SU-DHL-6 (cell line): ENCODE results near the gene NHLRC4.

Experiments
- H2AFZ ChIP-seq: fragments of 200-600 bp; sonication (generic); 2 replicates; pipeline ENCODE4 v1.6.1; 2014; ENCODE audit warnings: low read depth, mild to moderate bottlenecking, moderate library complexity, mixed read lengths, antibody characterized with exemption, low read length; ENCODE audit not compliant: severe bottlenecking
- H3F3A ChIP-seq: fragments of 200-600 bp; shearing (Covaris generic); 2 replicates; pipeline ENCODE4 v1.6.0; 2016; ENCODE audit warnings: antibody characterized with exemption, mild to moderate bottlenecking; ENCODE audit not compliant: insufficient read depth
- H3K27ac ChIP-seq: fragments of 200-600 bp; sonication (generic); 2 replicates; pipeline ENCODE4 v1.5.1; 2016; ENCODE audit warnings: low read depth, mild to moderate bottlenecking, low read length, moderate library complexity, mixed read lengths
- H3K27me3 ChIP-seq: fragments of 200-600 bp; sonication (generic), shearing (Covaris generic); 2 replicates; pipeline ENCODE4 v1.6.0; 2014; ENCODE audit warnings: mild to moderate bottlenecking, low read length
- H3K36me3 ChIP-seq: fragments of 200-600 bp; sonication (generic); 2 replicates; pipeline ENCODE4 v1.6.1; 2014; ENCODE audit warnings: mild to moderate bottlenecking, low read length, mixed read lengths
- H3K4me2 ChIP-seq: fragments of 300-600, 200-600 bp; shearing (Covaris generic), sonication (generic); 2 replicates; pipeline ENCODE4 v1.6.0; 2014; ENCODE audit warnings: low read length, low read depth, mild to moderate bottlenecking; ENCODE audit not compliant: poor library complexity, severe bottlenecking
- H3K4me3 ChIP-seq: fragments of 200-600 bp; sonication (generic); 2 replicates; pipeline ENCODE4 v1.5.1; 2014; ENCODE audit warnings: antibody characterized with exemption, low read length, mild to moderate bottlenecking, mixed read lengths; ENCODE audit not compliant: insufficient read depth, poor library complexity, severe bottlenecking
- H3K79me2 ChIP-seq: fragments of 200-600 bp; sonication (generic); 2 replicates; pipeline ENCODE4 v1.6.1; 2014; ENCODE audit warnings: mild to moderate bottlenecking, low read length, moderate library complexity; ENCODE audit not compliant: insufficient read depth
- H3K9ac ChIP-seq: fragments of 200-600 bp; sonication (generic); 2 replicates; pipeline ENCODE4 v1.7.0; 2014; ENCODE audit warnings: mild to moderate bottlenecking, low read length
- H3K9me2 ChIP-seq: fragments of 200-600 bp; sonication (generic); replicated peaks from 2 replicates; pipeline ENCODE4 v1.6.1; 2014; ENCODE audit warnings: low read length; ENCODE audit not compliant: insufficient read depth
- H3K9me3 ChIP-seq: fragments of 200-600 bp; sonication (generic); 2 replicates; pipeline ENCODE4 v1.6.1; 2014; ENCODE audit warnings: low read length, mixed read lengths; ENCODE audit not compliant: insufficient read depth
- H4K20me1 ChIP-seq: fragments of 200-600 bp; sonication (generic); 2 replicates; pipeline ENCODE4 v1.6.1; 2014; ENCODE audit warnings: low read depth, mild to moderate bottlenecking, antibody characterized with exemption, low read length, moderate library complexity, mixed read lengths
- CTCF ChIP-seq: fragments of 200-600 bp; sonication (generic); IDR thresholded peaks from one replicate; pipeline ENCODE4 v1.5.1; 2017; ENCODE audit warnings: antibody characterized with exemption, mild to moderate bottlenecking, low read length, moderate library complexity; ENCODE audit not compliant: insufficient read depth, poor library complexity, severe bottlenecking
- EZH2phosphoT487 ChIP-seq: fragments of 200-600 bp; sonication (generic), shearing (Covaris generic); conservative IDR thresholded peaks from 2 replicates; pipeline ENCODE4 v1.6.1; 2018; ENCODE audit warnings: mild to moderate bottlenecking, antibody characterized with exemption, low read length, moderate library complexity, mixed read lengths

The NHLRC4 gene

GRCh38 chr16:592518-593306 is 25.9 kb downstream of the NHLRC4 start:
- no peaks in the 10 kb centered on the region for H3K9me2 ChIP-seq
- no peaks in the 10 kb centered on the region for H4K20me1 ChIP-seq
- H3K27ac ChIP-seq: no peak overlapping the region
- no peaks in the 10 kb centered on the region for H3K27me3 ChIP-seq
- peaks cover 13% of the 10 kb centered on the region; the same call in 1 of the 2 replicates for H3K79me2 ChIP-seq
- no peaks in the 10 kb centered on the region for H3K9me3 ChIP-seq
- H3K9ac ChIP-seq: no peak overlapping the region
- H3K36me3 ChIP-seq: no peaks in the 10 kb centered on the region
- H3F3A ChIP-seq: no peaks in the 10 kb centered on the region
- no peak for TF ChIP-seq CTCF
- no peak for TF ChIP-seq EZH2phosphoT487
- H3K4me2 ChIP-seq: no peak overlapping the region
- no peak overlapping the region for H2AFZ ChIP-seq
- H3K4me3 ChIP-seq: no peak overlapping the region

- Histone ChIP-seq H3F3A (no peaks in the 10 kb centered on the region), H3K9me3 (no peaks in the 10 kb centered on the region), H3K9ac (no peak overlapping the region), H3K36me3 (no peaks in the 10 kb centered on the region), H3K4me2 (no peak overlapping the region), H3K4me3 (no peak overlapping the region), H4K20me1 (no peaks in the 10 kb centered on the region), H3K27me3 (no peaks in the 10 kb centered on the region), H2AFZ (no peak overlapping the region), H3K27ac (no peak overlapping the region), H3K79me2 (peaks cover 13% of the 10 kb centered on the region; the same call in 1 of the 2 replicates), H3K9me2 (no peaks in the 10 kb centered on the region)
- TF ChIP-seq EZH2phosphoT487: no peak
- no peak for TF ChIP-seq CTCF
Observed at GRCh38 chr16:593406-593805, 26.6 kb downstream of the NHLRC4 start.

- Histone ChIP-seq H3K4me2 (no peak overlapping the region), H3K9ac (no peak overlapping the region), H4K20me1 (no peaks in the 10 kb centered on the region), H3K79me2 (peaks cover 13% of the 10 kb centered on the region; the same call in 1 of the 2 replicates), H2AFZ (no peak overlapping the region), H3K27ac (no peak overlapping the region), H3F3A (no peaks in the 10 kb centered on the region), H3K4me3 (no peak overlapping the region), H3K36me3 (no peaks in the 10 kb centered on the region), H3K9me3 (no peaks in the 10 kb centered on the region), H3K9me2 (no peaks in the 10 kb centered on the region), H3K27me3 (no peaks in the 10 kb centered on the region)
- TF ChIP-seq EZH2phosphoT487: no peak
- TF ChIP-seq CTCF: no peak
Observed at GRCh38 chr16:593807-594206, 27.0 kb downstream of the NHLRC4 start.
